HUDEP-2 (cell line): ENCODE data around the gene DOCK3.
"Not testable (repeated sequence)": the region's sequence is repeated elsewhere in the genome, so short reads cannot be mapped to it uniquely, and the experiment has no call there.

Experiments used
- DNase-seq, 76 experiments: peaks; one replicate each; lab custom pipeline; 2025; ENCODE audit not compliant: unreplicated experiment in 76 of 76; lab: John Stamatoyannopoulos, UW

The DOCK3 gene

GRCh38 chr3:50953825-50954414 is 279.2 kb downstream of the DOCK3 start:
- DNase-seq, result no peak

GRCh38 chr3:50961386-50961785 is 286.7 kb downstream of the DOCK3 start:
- peak in 15 of 76 experiments; percentile 4 to 52 (median 22) for DNase-seq

- peak in 50 of 76 experiments; percentile 1 to 63 (median 26) for DNase-seq
Observed at GRCh38 chr3:50971487-50971924, 296.8 kb downstream of the DOCK3 start.

GRCh38 chr3:50972029-50972428 is 297.3 kb downstream of the DOCK3 start:
- DNase-seq, result no peak

GRCh38 chr3:50978586-50978985 is 303.9 kb downstream of the DOCK3 start:
- not testable (repeated sequence) for DNase-seq

- DNase-seq, result no peak
Observed at GRCh38 chr3:50978991-50979667, 304.4 kb downstream of the DOCK3 start.

- DNase-seq, result no peak
Observed at GRCh38 chr3:50982540-50983325, 308.0 kb downstream of the DOCK3 start.

GRCh38 chr3:50983887-50984286 is 309.2 kb downstream of the DOCK3 start:
- DNase-seq, result no peak

- DNase-seq, result no peak
Observed at GRCh38 chr3:50985893-50986292, 311.2 kb downstream of the DOCK3 start.

GRCh38 chr3:50986726-50987125 is 312.0 kb downstream of the DOCK3 start:
- no peak for DNase-seq

- no peak for DNase-seq
Observed at GRCh38 chr3:50994537-50994936, 319.8 kb downstream of the DOCK3 start.

GRCh38 chr3:50995085-50995824 is 320.5 kb downstream of the DOCK3 start:
- no peak for DNase-seq

- no peak for DNase-seq
Observed at GRCh38 chr3:51002495-51002894, 327.8 kb downstream of the DOCK3 start.

- DNase-seq, result no peak
Observed at GRCh38 chr3:51004235-51004634, 329.5 kb downstream of the DOCK3 start.

GRCh38 chr3:51024121-51024520 is 349.4 kb downstream of the DOCK3 start:
- DNase-seq, result no peak

- peak in 15 of 76 experiments; percentile 0 to 26 (median 4) for DNase-seq
Observed at GRCh38 chr3:51024765-51025632, 350.3 kb downstream of the DOCK3 start.

- DNase-seq, result no peak
Observed at GRCh38 chr3:51031666-51032065, 356.9 kb downstream of the DOCK3 start.

GRCh38 chr3:51035630-51036029 is 360.9 kb downstream of the DOCK3 start:
- no peak for DNase-seq

- no peak for DNase-seq
Observed at GRCh38 chr3:51044982-51045381, 370.3 kb downstream of the DOCK3 start.

- no peak for DNase-seq
Observed at GRCh38 chr3:51052562-51052961, 377.8 kb downstream of the DOCK3 start.
